Fibroblast of skin of back (primary cell): ENCODE data around the gene AFF4.
"Not testable (repeated sequence)": the region's sequence is repeated elsewhere in the genome, so short reads cannot be mapped to it uniquely, and the experiment has no call there.

Experiments used
- DNase-seq: peaks from one replicate; pipeline ENCODE4 v3.0.0-alpha.2; 2013

AFF4 gene

GRCh38 chr5:132956166-132956799 lies 7.2 kb downstream of the AFF4 start:
- DNase-seq = not testable (repeated sequence)

GRCh38 chr5:132953710-132954109 lies 9.7 kb downstream of the AFF4 start:
- no peak for DNase-seq

GRCh38 chr5:132952829-132953228 lies 10.6 kb downstream of the AFF4 start:
- DNase-seq = no peak

GRCh38 chr5:132951897-132952296 lies 11.5 kb downstream of the AFF4 start:
- no peak for DNase-seq

DNA sequence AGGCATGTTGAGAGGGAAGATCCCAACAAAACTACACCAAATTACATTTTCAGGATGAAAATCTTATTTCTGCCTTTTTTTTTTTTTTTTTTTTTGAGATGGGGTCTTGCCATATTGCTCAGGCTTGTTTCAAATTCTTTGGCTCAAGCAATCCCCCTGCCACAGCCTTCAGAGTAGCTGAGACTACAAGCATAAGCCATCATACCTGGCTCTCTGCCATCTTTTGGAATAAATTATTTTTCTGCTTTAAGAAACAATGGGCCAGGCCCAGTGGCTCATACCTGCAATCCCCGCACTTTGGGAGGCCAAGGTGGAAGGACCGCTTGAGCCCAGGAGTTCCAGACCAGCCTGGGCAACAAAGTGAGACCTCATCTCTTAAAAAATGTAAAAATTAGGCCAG lies 14.3 kb downstream of the AFF4 start:
- DNase-seq = no peak

GRCh38 chr5:132947671-132948070 lies 15.8 kb downstream of the AFF4 start:
- peak; percentile 86 for DNase-seq

DNA sequence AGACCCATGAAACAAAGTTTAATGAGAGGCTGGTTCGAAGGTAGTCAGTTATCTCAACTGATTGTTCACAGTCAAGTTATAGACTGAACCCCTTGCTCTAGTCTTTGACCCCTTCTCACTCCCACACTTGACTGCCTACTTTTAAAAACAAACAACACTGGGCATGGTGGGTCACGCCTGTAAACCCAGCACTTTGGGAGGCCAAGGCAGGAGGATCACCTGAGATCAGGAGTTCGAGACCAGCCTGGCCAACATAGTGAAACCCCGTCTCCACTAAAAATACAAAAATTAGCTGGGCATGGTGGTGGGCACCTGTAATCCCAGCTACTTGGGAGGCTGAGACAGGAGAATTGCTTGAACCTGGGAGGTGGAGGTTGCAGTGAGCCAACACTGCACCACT lies 18.1 kb downstream of the AFF4 start:
- not testable (repeated sequence) for DNase-seq

DNA sequence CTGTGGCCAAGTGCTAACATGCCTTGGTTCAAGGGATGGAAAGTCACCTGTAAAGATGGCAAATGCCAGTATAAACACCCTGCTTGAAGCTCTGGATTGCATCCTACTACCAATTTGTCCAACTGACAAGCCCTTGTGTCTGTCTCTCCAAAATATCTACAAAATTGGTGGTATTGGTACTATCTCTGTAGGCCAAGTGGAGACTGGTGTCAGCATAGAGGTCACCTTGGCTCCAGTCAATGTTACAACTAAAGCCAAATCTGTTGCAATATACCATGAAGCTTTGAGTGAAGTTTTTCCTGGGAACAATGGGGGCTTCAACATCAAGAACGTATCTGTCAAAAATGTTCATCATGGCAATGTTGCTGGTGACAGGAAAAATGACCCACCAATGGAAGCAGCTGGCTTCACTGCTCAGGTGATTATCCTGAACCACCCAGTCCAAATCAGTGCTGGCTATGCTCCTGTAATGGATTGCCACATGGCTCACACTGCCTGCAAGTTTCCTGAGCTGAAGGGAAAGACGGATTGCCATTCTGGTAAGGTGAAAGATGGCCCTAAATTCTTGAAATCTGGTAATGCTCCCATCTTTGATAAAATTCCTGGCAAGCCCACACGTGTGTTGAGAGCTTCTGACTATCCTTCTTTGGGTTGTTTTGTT lies 19.9 kb downstream of the AFF4 start:
- DNase-seq = no peak

- no peak for DNase-seq
These were observed 22.1 kb downstream of the AFF4 start for GRCh38 chr5:132941331-132941730.

GRCh38 chr5:132928062-132928407 lies 35.4 kb downstream of the AFF4 start:
- DNase-seq = no peak

- DNase-seq = no peak
These were observed 35.9 kb downstream of the AFF4 start for GRCh38 chr5:132927355-132928061.

DNA sequence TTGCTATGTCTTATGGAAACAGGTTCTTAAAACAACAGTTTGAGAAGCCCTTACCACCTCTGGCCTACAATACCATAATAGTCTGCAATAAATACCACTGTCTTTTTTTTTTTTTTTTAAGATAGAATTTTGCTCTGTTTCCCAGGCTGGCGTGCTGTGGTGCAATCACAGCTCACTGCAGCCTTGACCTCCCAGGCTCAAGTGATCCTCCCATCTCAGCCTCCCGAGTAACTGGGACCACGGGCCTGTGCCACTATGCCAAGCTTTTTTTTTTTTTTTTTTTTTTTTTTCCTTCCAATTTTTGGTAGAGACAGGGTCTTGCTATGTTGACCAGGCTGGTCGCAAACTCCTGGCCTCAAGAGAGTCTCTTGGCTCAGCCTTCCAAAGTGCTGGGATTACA lies 37.0 kb downstream of the AFF4 start:
- DNase-seq = no peak

DNA sequence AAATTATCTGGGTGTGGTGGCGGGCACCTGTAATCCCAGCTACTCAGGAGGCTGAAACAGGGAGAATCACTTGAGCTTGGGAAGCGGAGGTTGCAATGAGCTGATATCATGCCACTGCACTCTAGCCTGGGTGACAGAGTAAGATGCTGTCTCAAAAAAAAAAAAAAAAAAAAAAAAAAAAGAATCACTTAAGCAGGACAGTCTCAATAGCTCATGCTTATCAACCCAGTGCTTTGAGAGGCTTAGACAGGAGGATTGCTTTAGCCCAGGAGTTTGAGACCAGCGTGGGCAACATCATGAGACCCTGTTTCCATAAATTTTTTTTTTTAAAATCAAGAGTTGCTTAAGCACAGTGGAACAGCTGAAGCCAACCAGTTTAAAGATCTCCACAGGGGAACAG lies 47.3 kb downstream of the AFF4 start:
- no peak for DNase-seq

DNA sequence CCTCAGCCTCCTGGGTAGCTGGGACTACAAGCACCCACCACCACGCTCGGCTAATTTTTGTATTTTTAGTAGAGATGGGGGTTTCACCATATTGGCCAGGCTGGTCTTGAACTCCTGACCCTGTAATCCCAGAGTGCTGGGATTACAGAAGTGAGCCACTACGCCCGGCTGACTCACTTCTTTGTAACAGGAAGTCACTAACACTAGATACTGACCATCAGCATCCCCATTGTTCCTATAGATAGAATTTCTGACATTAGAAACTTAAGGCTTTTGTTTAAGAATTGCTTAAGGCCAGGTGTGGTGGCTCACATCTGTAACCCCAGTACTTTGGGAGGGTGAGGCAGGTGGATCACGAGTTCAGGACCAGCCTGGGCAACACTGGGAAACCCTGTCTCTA lies 47.8 kb downstream of the AFF4 start:
- peak; percentile 19 for DNase-seq

GRCh38 chr5:132909702-132910101 lies 53.7 kb downstream of the AFF4 start:
- no peak for DNase-seq

DNA sequence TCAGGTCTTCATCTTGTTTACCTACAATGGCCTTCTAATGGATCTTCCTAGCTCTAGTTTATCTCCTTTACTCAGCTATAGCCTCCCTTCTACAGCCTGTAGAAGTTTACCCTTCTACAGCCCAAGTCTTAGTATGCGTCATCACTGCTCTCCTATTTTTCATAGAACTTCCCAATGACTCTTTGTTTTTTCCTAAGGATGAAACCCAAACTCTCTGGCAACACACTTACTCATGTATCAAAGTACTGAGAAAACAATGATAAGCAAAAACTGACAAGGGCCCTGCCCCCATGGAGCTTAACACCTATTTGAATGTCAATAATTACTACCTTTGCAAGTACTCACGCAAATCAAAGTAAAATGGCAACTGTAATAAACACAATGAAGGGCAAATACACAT lies 56.3 kb downstream of the AFF4 start:
- no peak for DNase-seq

- no peak for DNase-seq
These were observed 57.5 kb downstream of the AFF4 start for GRCh38 chr5:132905938-132906337.

GRCh38 chr5:132901730-132902129 lies 61.7 kb downstream of the AFF4 start:
- DNase-seq = peak; percentile 24

DNA sequence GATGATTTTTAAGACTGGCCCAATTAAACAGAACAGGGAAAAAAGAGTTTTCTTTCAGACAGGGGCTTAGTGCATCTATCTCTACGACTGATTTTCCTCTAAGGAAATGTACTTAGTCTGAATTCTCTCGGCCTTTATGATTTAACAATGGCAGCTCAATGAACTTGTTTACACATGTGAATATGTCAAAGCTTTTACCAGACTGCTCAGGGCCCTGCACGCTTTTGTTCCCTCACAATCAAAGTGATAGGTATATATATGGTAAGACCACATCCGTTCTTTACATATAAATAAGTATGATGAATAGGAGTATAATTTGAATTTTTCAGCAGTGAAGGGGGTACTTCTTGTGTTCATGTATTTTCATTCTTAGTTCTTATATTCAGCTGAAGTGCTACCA lies 62.4 kb downstream of the AFF4 start:
- DNase-seq = no peak

DNA sequence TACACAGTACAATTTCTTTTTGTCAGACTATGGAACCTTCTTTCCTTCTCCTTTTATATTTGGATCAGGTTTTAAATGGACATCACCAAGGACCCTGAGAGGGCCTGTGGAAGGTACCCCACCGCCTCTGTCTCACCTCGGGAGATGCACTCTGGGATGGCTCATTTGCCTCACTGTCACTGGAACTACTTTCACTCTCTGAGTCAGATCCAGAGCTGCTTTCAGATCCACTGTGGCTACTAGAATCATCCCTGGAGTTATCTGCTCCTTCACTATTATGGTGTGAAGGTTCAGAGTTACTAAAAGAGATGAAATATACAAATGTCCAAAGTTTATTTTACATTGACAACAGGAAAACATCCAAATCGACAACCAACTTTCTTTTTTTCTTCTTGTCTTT lies 65.3 kb downstream of the AFF4 start:
- DNase-seq = no peak

DNA sequence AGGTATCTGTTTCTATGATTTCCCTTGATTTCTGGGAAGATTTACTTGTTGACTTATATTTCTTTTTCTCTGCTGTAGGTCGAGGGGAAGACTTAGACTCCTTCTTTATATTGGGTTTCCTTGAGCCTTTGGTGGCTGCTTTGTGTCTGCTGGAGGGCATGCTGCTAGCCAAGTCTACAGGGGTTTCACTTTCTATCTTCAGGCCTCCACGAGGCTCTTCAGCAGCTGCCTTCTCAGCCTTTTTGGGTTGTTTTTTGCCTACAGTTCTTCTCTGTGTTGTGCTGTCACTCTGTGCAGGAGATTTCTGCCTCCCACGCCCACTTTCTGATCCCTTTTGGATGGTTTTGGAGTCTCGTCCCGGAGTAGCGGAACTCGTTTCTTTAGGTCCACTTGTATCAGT lies 66.7 kb downstream of the AFF4 start:
- DNase-seq = no peak

DNA sequence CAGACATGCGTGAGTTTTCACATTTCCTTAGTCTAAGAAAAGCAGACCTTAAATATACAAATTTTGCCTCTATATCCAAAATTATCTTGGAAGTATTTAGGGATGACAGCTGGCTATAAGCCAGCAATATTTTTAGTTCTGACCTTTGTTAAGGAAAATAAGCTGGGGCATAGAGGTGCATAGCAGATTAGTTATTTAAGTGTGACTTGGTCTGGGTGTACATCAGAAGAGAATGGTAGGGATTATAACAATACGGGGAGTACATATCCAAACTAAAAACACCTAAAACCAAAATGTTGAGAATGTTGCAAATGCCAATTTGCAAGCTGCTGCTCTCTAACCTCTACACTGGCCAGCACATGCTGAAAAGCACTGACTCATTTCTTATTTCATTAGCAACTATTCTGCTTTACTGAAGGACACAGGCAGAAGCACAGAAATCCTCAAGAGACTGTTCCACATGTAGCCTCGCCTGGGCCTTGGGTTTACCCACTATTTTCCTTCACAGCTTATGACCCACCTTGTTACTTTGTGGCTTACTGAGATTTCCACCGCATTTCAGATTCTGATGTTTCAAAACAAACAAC lies 67.6 kb downstream of the AFF4 start:
- DNase-seq = no peak

DNA sequence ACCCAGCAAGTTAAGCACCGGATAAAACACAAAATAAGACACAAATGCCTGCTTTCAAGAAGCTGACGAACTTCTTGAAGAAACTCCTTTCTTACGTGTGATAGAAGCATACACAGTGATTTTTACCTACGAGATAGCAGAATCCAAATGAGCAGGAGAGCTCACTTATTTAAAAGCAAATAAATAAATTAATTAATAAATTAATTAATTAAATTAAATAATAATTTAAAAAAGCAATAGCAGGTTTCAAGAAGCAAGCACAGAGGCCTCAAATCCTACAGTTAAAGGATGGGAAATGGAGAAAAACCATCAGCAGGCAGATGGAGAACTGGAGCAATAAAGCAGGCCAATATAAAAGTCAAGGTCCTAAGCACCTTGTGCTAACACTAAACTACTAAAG lies 72.6 kb downstream of the AFF4 start:
- no peak for DNase-seq

DNA sequence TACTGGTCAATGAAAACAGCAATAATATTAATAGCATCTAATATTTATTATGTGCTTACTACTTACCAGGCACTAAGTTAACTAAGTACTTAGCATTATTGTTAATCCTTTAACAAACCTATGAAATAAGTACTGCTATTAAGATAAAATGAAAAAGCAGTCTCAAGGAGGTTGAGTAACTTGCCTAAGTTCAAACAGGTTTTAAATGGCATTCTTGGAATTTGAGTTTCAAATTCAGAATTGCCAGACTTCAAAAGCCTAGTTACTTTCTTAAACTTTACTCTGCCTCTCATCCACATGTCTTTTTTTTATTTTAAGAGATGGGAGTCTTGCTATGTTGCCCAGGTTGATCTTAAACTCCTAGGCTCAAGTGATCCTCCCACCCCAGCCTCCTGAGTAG lies 73.9 kb downstream of the AFF4 start:
- no peak for DNase-seq
